Erythroblast (primary cell): ENCODE results near the gene SPAG16.

ENCODE experiments used
- GATA1 ChIP-seq: IDR thresholded peaks from 2 replicates; pipeline ENCODE4 v1.6.1; 2011; ENCODE audit warnings: low read depth, mild to moderate bottlenecking, control low read depth, low read length, moderate library complexity
- POLR2A ChIP-seq: IDR thresholded peaks from 2 replicates; pipeline ENCODE4 v1.6.1; 2011; ENCODE audit warnings: mild to moderate bottlenecking, low read length

DNA sequence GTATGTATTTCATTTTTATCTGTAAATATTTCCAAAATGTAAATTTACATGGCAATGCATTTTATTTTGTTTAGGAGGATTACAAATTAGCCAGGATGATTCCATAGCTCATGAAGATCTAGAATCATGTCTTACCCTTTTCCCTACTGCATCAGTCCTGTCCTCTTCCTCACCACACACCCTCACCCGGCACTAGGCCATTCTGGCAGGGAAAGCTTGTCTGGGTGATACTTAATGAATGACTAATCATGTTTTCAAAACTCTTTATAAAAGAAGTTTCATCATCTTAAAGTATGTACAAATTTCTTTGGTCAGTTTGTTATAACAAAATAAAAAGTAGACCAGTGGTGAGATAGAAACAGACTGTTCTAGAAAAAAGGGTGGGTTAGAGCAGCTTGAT lies 843.3 kb downstream of the SPAG16 start:
- no peak for TF ChIP-seq POLR2A
- TF ChIP-seq GATA1 = no peak
